PC-3 (cell line): ENCODE data around the gene CSH2. TPM values are rescaled to one million over a fixed set of nuclear protein-coding genes. Genes with fewer than 3 reads are reported as not detected.

Source experiments
- ATAC-seq: fragments of 200-7000 bp; cut with Tn5 transposase; 2 replicates; pipeline ENCODE4 v1.9.1; 2020; ENCODE audit warnings: mild to moderate bottlenecking, moderate library complexity
- BruUV-seq: library from RNA; stranded (reverse); fragments of 400-500 nt; replicated peaks from 2 replicates; lab custom pipeline; 2021; lab: Mats Ljungman, UMichigan
- CTCF ChIA-PET: fragments of 300-600 bp; sonication (Branson Sonifier 250); formaldehyde crosslinking; loops from one replicate; lab custom pipeline; 2022; ENCODE audit warnings: antibody characterized with exemption; lab: Charles Lee
- POLR2A ChIA-PET: fragments of 300-600 bp; sonication (Branson Sonifier 250); formaldehyde crosslinking; loops from one replicate; lab custom pipeline; 2022; ENCODE audit warnings: antibody characterized with exemption; ENCODE audit not compliant: unreplicated experiment; lab: Charles Lee
- DNase-seq: peaks from one replicate; pipeline ENCODE4 v3.0.0-alpha.2; 2015
- H2AFZ ChIP-seq: fragments of 300-600 bp; sonication (generic); 2 replicates; pipeline ENCODE4 v1.6.0; 2016; ENCODE audit warnings: antibody characterized with exemption, low read length
- H3F3A ChIP-seq: fragments of 300-600 bp; sonication (generic); one replicate; pipeline ENCODE4 v1.6.0; 2017; ENCODE audit warnings: antibody characterized with exemption, low read length, control low read depth, mild to moderate bottlenecking; ENCODE audit not compliant: unreplicated experiment
- H3K27ac ChIP-seq: fragments of 300-600 bp; sonication (generic); 2 replicates; pipeline ENCODE4 v1.5.1; 2016; ENCODE audit warnings: mild to moderate bottlenecking, low read length
- H3K27me3 ChIP-seq: fragments of 300-600 bp; sonication (generic); 2 replicates; pipeline ENCODE4 v1.6.1; 2016; ENCODE audit warnings: low read length, mixed read lengths
- H3K36me3 ChIP-seq: fragments of 300-600 bp; sonication (generic); 2 replicates; pipeline ENCODE4 v1.6.1; 2016; ENCODE audit warnings: low read depth, mixed run types, low read length, mixed read lengths
- H3K4me1 ChIP-seq: fragments of 300-600 bp; sonication (generic); 2 replicates; pipeline ENCODE4 v1.5.1; 2016; ENCODE audit warnings: low read length; ENCODE audit not compliant: insufficient read depth
- H3K4me2 ChIP-seq: fragments of 300-600 bp; sonication (generic); 2 replicates; pipeline ENCODE4 v1.6.0; 2016; ENCODE audit warnings: low read length
- H3K4me3 ChIP-seq: fragments of 300-600 bp; sonication (generic); 2 replicates; pipeline ENCODE4 v1.5.1; 2016; ENCODE audit warnings: mild to moderate bottlenecking, low read length, mixed read lengths
- H3K79me2 ChIP-seq: fragments of 300-600 bp; sonication (generic); 2 replicates; pipeline ENCODE4 v1.6.1; 2017; ENCODE audit warnings: low read length, mixed read lengths
- H3K9ac ChIP-seq: fragments of 300-600 bp; sonication (generic); 2 replicates; pipeline ENCODE4 v1.6.0; 2016; ENCODE audit warnings: mild to moderate bottlenecking, low read length
- H3K9me2 ChIP-seq: fragments of 300-600 bp; sonication (generic); replicated peaks from 2 replicates; pipeline ENCODE4 v1.6.1; 2016; ENCODE audit warnings: mixed run types, low read length, mixed read lengths
- H3K9me3 ChIP-seq: fragments of 300-600 bp; sonication (generic); 2 replicates; pipeline ENCODE4 v1.6.1; 2016; ENCODE audit warnings: low read length, mixed read lengths
- H4K20me1 ChIP-seq: fragments of 300-600 bp; sonication (generic); 2 replicates; pipeline ENCODE4 v1.6.1; 2016; ENCODE audit warnings: low read length, mixed read lengths
- EZH2 ChIP-seq: fragments of 300-600 bp; sonication (generic); IDR thresholded peaks from one replicate; pipeline ENCODE4 v1.6.1; 2017; ENCODE audit warnings: antibody characterized with exemption, mild to moderate bottlenecking, low read length; ENCODE audit not compliant: unreplicated experiment
- EZH2phosphoT487 ChIP-seq: fragments of 300-600 bp; sonication (generic); IDR thresholded peaks from 2 replicates; pipeline ENCODE4 v1.6.1; 2018; ENCODE audit warnings: mild to moderate bottlenecking, antibody characterized with exemption, low read length, borderline replicate concordance
- intact Hi-C: fragments of 100-400 bp; cut with micrococcal nuclease; formaldehyde crosslinking; loops from 2 replicates; pipeline ENCODE4 v1.9.0; 2023
- total RNA-seq: library from RNA; depleted of rRNA; stranded (reverse); fragments of >200 nt; gene quantifications from 2 replicates; pipeline ENCODE4 v1.2.3, GENCODE V29; 2014
- TF ChIP-seq, protein P1 (sequence below): fragments of 300-600 bp; sonication (generic); conservative IDR thresholded peaks from 2 replicates; pipeline ENCODE4 v1.5.1; 2017; ENCODE audit warnings: antibody characterized with exemption, low read depth, mild to moderate bottlenecking, low read length

The CSH2 gene
- total RNA-seq, 1 experiment from 2014 or later, result not detected

DNA sequence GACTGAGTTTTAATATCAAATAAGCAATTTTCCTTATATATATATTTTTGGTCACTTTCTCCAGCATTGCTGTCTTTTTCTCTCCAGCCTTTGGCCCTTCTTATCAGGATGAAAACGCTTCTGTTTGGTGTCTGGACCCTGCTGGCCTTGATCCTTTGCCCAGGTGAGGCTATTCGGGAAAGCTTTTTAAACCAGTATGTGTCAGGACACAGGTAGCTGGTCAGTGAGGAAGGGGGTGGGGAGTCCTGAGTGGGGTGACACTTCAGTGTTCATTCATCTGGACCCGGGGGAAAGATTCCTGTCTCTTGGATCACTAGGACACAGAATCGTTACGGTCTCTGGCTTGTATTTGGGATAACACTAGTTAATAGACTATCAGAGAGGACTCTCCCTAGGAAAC lies 18.8 kb downstream of the CSH2 start:
- DNase-seq (no peak), ATAC-seq (no peak)
- intact Hi-C loops, result no loop called here
- no peaks in the 10 kb centered on the region for H3K4me1 ChIP-seq
- BruUV-seq, result no TSS peak
- no peak overlapping the region for H2AFZ ChIP-seq
- ChIA-PET CTCF (no interaction called here), POLR2A (no interaction called here)
- no peaks in the 10 kb centered on the region for H3K9me3 ChIP-seq
- TF ChIP-seq, protein P1, sequence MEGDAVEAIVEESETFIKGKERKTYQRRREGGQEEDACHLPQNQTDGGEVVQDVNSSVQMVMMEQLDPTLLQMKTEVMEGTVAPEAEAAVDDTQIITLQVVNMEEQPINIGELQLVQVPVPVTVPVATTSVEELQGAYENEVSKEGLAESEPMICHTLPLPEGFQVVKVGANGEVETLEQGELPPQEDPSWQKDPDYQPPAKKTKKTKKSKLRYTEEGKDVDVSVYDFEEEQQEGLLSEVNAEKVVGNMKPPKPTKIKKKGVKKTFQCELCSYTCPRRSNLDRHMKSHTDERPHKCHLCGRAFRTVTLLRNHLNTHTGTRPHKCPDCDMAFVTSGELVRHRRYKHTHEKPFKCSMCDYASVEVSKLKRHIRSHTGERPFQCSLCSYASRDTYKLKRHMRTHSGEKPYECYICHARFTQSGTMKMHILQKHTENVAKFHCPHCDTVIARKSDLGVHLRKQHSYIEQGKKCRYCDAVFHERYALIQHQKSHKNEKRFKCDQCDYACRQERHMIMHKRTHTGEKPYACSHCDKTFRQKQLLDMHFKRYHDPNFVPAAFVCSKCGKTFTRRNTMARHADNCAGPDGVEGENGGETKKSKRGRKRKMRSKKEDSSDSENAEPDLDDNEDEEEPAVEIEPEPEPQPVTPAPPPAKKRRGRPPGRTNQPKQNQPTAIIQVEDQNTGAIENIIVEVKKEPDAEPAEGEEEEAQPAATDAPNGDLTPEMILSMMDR, result no peak
- TF ChIP-seq EZH2phosphoT487 (no peak), EZH2 (no peak)
- no peaks in the 10 kb centered on the region for H3K79me2 ChIP-seq
- peaks cover 1% of the 10 kb centered on the region; the same call in 1 of the 2 replicates for H3K27me3 ChIP-seq
- H3K36me3 ChIP-seq, result no peaks in the 10 kb centered on the region
- H3K4me2 ChIP-seq, result no peak overlapping the region
- no peak overlapping the region for H3K4me3 ChIP-seq
- H4K20me1 ChIP-seq, result no peaks in the 10 kb centered on the region
- no peaks in the 10 kb centered on the region for H3F3A ChIP-seq
- no peak overlapping the region for H3K9ac ChIP-seq
- no peak overlapping the region for H3K27ac ChIP-seq
- H3K9me2 ChIP-seq, result no peaks in the 10 kb centered on the region

DNA sequence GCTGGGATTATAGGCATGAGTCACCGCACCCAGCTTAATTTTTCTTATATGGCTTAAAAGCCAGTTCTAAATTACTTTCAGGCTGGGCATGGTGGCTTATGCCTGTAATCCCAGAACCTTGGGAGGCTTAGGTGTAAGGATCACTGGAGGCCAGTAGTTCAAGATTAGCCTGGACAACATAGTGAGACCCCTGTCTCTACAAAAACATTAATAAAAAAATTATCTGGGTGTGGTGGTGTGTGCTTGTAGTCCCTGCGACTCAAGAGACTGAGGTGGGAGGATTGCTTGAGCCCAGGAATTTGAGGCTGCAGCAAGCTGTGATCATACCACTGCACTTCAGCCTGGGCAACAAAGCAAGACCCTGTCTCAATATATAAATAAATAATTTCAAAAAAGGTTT lies 20.2 kb downstream of the CSH2 start:
- Histone ChIP-seq H3K27ac (no peak overlapping the region), H3K4me2 (no peak overlapping the region), H3K9ac (no peak overlapping the region), H3K4me1 (no peaks in the 10 kb centered on the region), H3K9me2 (no peaks in the 10 kb centered on the region), H4K20me1 (no peaks in the 10 kb centered on the region), H3K79me2 (no peaks in the 10 kb centered on the region), H3F3A (no peaks in the 10 kb centered on the region), H2AFZ (no peak overlapping the region), H3K9me3 (peaks cover under 1% of the 10 kb centered on the region; the same call in 1 of the 2 replicates), H3K36me3 (no peaks in the 10 kb centered on the region), H3K27me3 (no peaks in the 10 kb centered on the region), H3K4me3 (no peak overlapping the region)
- DNase-seq (no peak), ATAC-seq (no peak)
- intact Hi-C loops, result no loop called here
- TF ChIP-seq, protein P1, result no peak
- TF ChIP-seq EZH2 (no peak), EZH2phosphoT487 (no peak)
- BruUV-seq, result no TSS peak
- ChIA-PET POLR2A (no interaction called here), CTCF (interaction anchor here (1.0 kb wide), 1 partner anchor 13 kb away, joined by 6 read pairs; no protein-coding TSS in a partner anchor)

DNA sequence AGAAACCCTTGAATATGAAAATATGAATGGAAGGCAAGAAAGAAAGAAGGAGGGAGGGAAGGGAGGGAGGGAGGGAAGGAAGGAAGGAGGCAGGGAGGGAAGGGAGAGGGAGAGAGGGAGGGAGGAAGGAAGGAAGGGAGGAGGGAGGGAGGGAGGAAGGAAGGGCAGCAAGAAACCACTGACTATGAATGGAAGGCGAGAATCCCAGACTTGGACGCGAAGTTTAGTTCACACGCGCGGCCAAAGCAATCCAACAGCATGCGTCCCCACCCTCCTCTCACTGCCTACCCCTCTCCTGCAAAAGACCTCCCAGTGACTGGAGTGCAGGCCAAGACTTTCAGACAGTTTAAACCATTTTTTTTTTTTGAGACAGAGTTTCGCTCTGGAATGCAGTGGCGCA lies 23.1 kb downstream of the CSH2 start:
- Histone ChIP-seq H3K27ac (no peak overlapping the region), H3F3A (no peaks in the 10 kb centered on the region), H3K27me3 (no peaks in the 10 kb centered on the region), H3K79me2 (no peaks in the 10 kb centered on the region), H2AFZ (no peak overlapping the region), H3K4me2 (no peak overlapping the region), H3K9me3 (peaks cover 3% of the 10 kb centered on the region; the same call in 1 of the 2 replicates), H3K4me3 (no peak overlapping the region), H3K4me1 (no peaks in the 10 kb centered on the region), H3K9me2 (no peaks in the 10 kb centered on the region), H3K36me3 (no peaks in the 10 kb centered on the region), H4K20me1 (no peaks in the 10 kb centered on the region), H3K9ac (no peak overlapping the region)
- POLR2A ChIA-PET, result no interaction called here
- ATAC-seq (no peak), DNase-seq (no peak)
- CTCF ChIA-PET, result no interaction called here
- intact Hi-C loops, result no loop called here
- TF ChIP-seq, protein P1, result no peak
- no TSS peak for BruUV-seq
